ENCODE measurements around the gene INHBB.
"Not testable (repeated sequence)": the region's sequence is repeated elsewhere in the genome, so short reads cannot be mapped to it uniquely, and the experiment has no call there.

INHBB gene

GRCh38 chr2:120388222-120389035 lies 42.5 kb downstream of the INHBB start:
- POLR2A ChIA-PET = no interaction called here
- no peak overlapping the region for H3K4me3 ChIP-seq (ENCODE audit: low read depth, low read length)
- CTCF ChIA-PET = no interaction called here
- no peak for DNase-seq (ENCODE audit: low read depth, low spot score)
- no peak for TF ChIP-seq CTCF (IDR thresholded peaks at IDR 0.05; ENCODE audit: insufficient read depth, low read length, missing control alignments)

GRCh38 chr2:120389036-120389391 lies 43.1 kb downstream of the INHBB start:
- CTCF ChIA-PET = no interaction called here
- POLR2A ChIA-PET = no interaction called here
- no peak overlapping the region for H3K4me3 ChIP-seq (ENCODE audit: low read depth, low read length)
- DNase-seq (ENCODE audit: low read depth, low spot score) = no peak
- no peak for TF ChIP-seq CTCF (IDR thresholded peaks at IDR 0.05; ENCODE audit: insufficient read depth, low read length, missing control alignments)

- DNase-seq (ENCODE audit: low read depth, low spot score) = no peak
- POLR2A ChIA-PET = no interaction called here
- no peak for TF ChIP-seq CTCF (IDR thresholded peaks at IDR 0.05; ENCODE audit: insufficient read depth, low read length, missing control alignments)
- CTCF ChIA-PET = no interaction called here
- H3K4me3 ChIP-seq (ENCODE audit: low read depth, low read length) = no peak overlapping the region
Observed at GRCh38 chr2:120390381-120391055, 44.6 kb downstream of the INHBB start.

GRCh38 chr2:120391382-120391781 lies 45.4 kb downstream of the INHBB start:
- H3K4me3 ChIP-seq (ENCODE audit: low read depth, low read length); DNase-seq (ENCODE audit: low read depth, low spot score); CTCF ChIA-PET; POLR2A ChIA-PET: not testable (repeated sequence)

- CTCF ChIA-PET = interaction anchor here (1.2 kb wide), 1 partner anchor 283 kb away, joined by 3 read pairs; no protein-coding TSS in a partner anchor
- no peak overlapping the region for H3K4me3 ChIP-seq (ENCODE audit: low read depth, low read length)
- POLR2A ChIA-PET = no interaction called here
- TF ChIP-seq CTCF (IDR thresholded peaks at IDR 0.05; ENCODE audit: insufficient read depth, low read length, missing control alignments) = no peak
- DNase-seq (ENCODE audit: low read depth, low spot score) = no peak
Observed at GRCh38 chr2:120391911-120392665, 46.2 kb downstream of the INHBB start.

GRCh38 chr2:120392923-120393322 lies 47.0 kb downstream of the INHBB start:
- CTCF ChIA-PET = interaction anchor here (0.9 to 1.2 kb wide), 2 partner anchors 128 to 282 kb away, joined by 3 read pairs; no protein-coding TSS in a partner anchor

More at GRCh38 chr2:120392923-120393322, 47.0 kb downstream of the INHBB start:
- POLR2A ChIA-PET = no interaction called here
- no peak for TF ChIP-seq CTCF (IDR thresholded peaks at IDR 0.05; ENCODE audit: insufficient read depth, low read length, missing control alignments)
- no peak overlapping the region for H3K4me3 ChIP-seq (ENCODE audit: low read depth, low read length)
- no peak for DNase-seq (ENCODE audit: low read depth, low spot score)

Data from AG04449 (cell line).